ENCODE measurements around the gene SAXO2. TPM values are rescaled to one million over a fixed set of nuclear protein-coding genes. Genes with fewer than 3 reads are reported as not detected.
"Not testable (repeated sequence)": the region's sequence is repeated elsewhere in the genome, so short reads cannot be mapped to it uniquely, and the experiment has no call there.

The SAXO2 gene
- total RNA-seq, 1 donor from 2014 or later, result 0.12 TPM

DNA sequence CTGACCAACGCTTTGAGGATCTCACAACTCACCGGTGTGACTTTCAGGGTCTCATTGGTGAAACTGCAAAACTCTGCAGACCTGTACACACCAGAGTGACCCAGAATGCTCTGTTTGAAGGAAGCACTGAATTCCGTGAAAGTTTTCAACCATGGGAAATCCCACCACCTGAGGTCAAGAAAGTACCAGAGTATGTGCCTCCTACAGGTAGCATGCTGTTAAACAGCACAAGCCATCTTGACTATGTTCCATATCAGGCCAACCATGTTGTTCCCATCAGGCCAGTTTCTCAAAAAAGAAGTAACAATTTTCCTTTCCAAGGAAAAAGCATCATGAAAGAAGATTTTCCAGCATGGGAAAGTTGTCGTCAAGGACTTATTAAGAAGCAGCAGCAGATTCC is 19.8 kb downstream of the SAXO2 start:
- intact Hi-C loops (cut with micrococcal nuclease), result not testable (repeated sequence)

DNA sequence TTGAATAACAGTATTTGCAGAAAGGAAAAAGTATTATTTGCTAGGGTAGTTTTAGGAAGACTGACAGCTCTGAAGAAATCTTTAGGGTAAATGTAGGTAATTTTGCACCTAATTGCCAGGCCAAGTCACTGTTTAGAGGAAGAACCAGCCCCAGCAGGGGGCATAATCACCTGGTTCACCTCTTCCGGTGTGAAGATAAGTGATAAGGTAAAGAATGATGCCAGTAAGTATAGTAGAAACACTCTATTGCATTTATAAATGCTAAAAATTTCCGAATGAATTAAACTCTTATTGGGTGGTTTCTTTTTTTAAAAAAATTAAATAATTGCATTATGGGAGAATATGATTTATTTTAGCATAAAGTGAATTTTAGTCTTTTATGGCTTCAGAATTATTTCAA is 21.8 kb downstream of the SAXO2 start:
- intact Hi-C loops (cut with micrococcal nuclease), result not testable (repeated sequence)

- intact Hi-C loops (cut with micrococcal nuclease), result loop anchor here (2.0 kb wide), 1 partner anchor 24 kb away; the partner anchor contains the start of genes EFL1 and SAXO2
These were observed 23.9 kb downstream of the SAXO2 start for GRCh38 chr15:82286475-82286874.

- intact Hi-C loops (cut with micrococcal nuclease), result not testable (repeated sequence)
These were observed 25.6 kb downstream of the SAXO2 start for GRCh38 chr15:82288202-82288601.

DNA sequence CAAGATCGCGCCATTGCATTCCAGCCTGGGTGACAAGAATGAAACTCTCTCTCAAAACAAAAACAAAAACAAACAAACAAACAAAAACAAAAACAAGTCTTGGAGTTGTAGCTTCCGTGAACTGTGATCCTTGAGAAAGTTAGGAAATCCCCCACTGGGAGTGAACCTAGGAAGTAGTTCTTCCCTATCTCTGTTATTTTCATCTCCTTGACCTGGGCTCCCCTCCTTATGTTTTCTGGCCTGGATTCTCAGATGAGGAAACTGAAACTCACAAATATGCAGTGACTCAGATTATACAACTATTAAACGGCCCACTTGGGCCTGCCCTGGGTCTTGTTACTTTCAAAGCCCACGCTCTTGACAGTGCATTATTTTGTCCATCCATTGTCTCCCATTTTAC is 29.7 kb downstream of the SAXO2 start:
- intact Hi-C loops (cut with micrococcal nuclease), result no loop called here

- intact Hi-C loops (cut with micrococcal nuclease), result no loop called here
These were observed 31.6 kb downstream of the SAXO2 start for GRCh38 chr15:82294061-82294690.

DNA sequence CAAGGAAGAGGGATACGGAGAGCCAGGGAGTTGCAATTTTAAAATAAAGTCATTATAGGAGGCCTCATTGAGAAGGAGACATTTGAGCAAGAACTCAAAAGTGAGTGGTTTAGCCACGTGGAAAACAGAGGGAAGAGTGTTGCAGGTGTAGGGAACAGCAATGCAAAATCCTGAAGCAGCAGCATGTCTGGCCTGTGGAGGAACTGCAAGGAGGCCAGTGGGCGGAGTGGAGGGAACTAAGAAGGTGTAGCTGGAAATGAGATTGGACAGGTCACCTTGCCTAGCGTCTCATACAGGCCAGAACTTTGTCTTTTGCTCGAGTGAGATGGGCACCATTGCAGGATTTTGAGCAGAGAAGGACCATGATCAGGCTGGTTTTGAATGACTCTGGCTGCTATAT is 34.9 kb downstream of the SAXO2 start:
- intact Hi-C loops (cut with micrococcal nuclease), result no loop called here

- intact Hi-C loops (cut with micrococcal nuclease), result no loop called here
These were observed 35.4 kb downstream of the SAXO2 start for GRCh38 chr15:82298032-82298431.

GRCh38 chr15:82298520-82298919 is 35.9 kb downstream of the SAXO2 start:
- intact Hi-C loops (cut with micrococcal nuclease), result no loop called here

- intact Hi-C loops (cut with micrococcal nuclease), result not testable (repeated sequence)
These were observed 36.9 kb downstream of the SAXO2 start for GRCh38 chr15:82299511-82299914.

DNA sequence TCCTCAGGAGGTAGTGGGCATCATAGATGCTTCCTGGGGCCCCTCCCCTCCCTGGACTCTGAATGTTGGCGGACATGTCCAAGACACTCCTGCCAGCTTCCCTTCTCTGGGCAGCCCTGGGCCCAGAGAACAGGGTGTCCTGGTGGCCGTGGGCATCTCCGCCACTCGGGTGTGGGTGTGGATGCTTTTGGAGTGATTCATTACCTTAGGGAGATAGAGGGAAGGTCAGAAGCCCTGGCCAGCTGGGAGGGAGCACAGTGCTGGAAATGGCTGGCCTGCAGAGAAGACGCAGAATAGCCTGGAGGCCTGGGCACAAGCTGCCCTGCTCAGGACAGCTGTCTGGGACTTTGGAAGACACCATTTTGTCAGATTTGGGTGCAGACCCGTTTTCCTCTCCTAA is 37.7 kb downstream of the SAXO2 start:
- intact Hi-C loops (cut with micrococcal nuclease), result not testable (repeated sequence)

DNA sequence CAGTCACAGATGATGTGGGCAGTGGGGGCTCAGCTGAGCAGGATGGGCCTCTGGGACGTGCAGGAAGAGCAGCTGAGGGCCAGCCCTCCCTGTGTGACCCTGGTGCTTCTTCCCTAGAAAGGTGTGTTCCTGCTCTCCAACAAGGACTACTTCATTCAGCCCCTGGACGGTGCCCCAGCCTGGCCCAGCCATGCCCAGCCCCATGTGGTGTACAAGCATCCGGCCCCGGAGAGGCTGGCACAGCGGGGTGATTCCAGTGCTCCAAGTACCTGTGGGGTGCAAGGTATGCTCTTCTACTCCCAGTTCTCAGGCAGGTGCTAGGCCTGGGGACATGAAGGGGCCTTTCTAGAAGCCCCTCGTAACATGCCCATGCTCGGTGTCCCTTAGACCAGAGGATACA is 38.3 kb downstream of the SAXO2 start:
- intact Hi-C loops (cut with micrococcal nuclease), result no loop called here

DNA sequence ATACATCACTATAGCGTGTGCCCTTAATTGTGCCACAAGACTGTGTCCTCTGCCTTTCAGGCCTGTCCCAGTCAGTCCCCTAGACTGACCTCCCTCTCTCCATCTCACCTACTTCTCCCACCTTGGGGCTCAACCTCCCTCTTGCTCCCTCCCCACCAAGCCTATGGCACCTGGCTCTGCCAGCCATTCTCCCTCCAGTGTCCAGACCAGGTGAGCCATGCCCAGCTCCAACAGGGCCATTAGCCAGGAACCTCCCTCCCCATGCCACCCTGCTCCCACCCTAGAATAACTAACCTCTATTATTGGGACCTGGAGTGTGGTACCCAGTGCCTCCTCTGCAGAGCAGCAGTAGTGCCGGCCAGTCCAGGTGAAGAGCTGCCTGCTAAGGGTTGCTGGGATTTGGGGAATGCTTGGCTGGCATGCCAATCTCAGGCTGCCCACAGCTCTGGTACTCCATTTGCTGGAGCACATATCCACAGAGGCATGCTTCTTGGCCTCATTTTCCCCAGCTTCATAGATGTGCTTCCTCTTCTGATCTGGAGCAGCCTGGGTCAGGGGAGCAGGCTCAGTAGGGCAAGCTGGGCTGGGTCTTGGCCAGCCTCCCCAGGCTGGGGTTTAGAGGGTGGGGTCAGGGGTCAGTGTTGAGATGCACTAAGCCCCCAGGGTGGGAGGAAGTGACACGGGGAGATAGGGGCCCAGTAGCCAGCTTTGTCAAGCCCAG is 38.8 kb downstream of the SAXO2 start:
- intact Hi-C loops (cut with micrococcal nuclease), result no loop called here

DNA sequence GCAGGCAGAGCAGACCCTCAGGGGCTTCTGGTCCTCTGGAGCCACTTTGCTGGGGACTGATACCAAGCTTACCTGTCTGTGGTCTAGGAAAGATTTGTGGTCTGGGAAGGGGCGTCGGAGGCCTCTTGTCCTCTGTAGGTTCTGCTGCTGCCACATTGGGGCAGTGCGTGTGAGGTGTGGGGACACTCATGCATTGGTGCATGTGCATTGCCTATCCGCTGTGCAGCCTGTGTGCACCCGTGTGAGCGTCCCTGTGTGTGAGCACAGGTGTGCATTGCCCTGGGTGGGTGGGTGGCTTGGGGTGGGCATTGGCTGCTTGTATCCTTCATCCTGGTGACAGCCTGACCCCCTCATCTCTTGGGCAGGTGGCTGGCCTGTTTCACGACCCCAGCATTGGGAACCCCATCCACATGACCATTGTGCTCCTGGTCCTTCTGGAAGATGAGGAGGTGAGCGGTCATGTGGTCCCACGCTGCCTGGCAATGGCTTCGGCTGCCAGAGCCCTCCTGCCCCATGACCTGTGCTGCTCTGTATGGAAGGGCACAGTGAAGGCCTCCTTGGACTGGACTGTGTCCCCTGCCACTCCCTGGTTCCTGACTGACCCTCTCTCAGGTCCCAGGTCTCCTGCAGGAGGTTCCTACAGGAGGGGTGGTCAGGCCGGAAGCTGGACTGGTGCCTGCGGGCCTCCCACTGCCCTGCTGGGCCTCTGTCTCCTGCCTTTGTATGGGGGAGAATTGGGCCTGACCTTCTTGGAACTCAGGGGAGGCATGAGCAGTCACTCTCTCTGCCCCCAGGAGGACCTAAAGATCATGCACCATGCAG is 41.5 kb downstream of the SAXO2 start:
- intact Hi-C loops (cut with micrococcal nuclease), result no loop called here

- intact Hi-C loops (cut with micrococcal nuclease), result no loop called here
These were observed 42.1 kb downstream of the SAXO2 start for GRCh38 chr15:82304778-82305090.

DNA sequence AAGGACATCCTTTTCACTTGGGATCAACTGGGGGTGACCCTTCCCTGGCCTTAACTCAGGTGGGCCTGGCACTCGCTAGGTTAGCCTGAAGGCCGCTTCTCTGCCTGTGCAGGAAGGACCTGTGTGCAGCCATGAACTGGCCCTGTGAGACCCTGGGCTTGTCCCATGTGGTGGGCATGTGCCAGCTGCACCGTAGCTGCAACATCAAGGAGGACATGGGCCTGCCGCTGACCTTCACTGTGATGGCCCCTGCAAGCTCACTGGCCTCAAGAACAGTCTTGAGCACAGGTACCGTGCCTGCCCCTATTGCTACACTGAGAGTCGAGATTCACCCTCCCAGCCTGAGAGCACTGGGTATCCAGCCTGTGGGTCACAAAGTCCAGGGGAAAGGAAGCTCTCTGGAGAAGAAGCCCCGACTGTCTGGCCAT is 43.0 kb downstream of the SAXO2 start:
- intact Hi-C loops (cut with micrococcal nuclease), result no loop called here

DNA sequence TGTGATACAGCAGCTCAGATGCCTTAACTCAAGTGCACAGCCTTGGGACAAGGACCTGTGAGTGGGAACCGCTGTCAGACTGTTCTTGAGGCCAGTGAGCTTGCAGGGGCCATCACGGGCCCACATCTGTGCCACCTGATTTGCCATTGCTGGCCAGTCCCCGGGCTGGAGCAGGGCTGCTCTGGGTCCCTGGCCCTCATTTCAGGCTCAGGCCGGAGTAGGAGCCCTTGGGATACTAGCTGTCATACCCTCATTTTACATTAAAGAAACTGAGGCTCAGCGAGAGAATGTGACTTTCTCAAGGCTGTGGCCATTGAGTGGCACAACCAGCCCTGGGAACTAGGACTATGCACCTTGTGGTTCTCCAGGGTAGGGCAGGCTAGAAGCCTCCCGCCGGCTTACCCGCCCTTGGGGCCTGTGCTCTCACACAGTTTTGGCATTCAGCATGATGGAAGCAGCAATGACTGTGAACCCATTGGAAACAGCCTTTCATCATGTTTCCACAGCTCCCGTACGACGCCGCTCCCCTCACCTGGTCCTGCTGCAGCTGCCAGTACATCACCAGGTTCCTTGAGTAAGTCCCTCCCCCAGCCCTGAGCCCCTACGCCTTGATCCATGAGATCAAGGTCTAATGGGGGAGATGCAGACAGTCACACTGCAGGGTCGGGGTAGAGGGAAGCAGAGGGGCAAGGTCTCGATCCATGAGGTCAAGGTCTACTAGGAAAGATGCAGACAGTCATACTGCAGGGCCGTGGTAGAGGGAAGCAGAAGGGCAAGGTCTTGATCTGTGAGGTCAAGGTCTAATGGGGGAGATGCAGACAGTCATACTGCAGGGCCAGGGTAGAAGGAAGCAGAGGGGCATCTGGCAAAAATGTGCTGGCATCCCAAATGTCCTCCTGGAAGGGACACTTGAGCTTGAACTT is 44.4 kb downstream of the SAXO2 start:
- intact Hi-C loops (cut with micrococcal nuclease), result no loop called here

DNA sequence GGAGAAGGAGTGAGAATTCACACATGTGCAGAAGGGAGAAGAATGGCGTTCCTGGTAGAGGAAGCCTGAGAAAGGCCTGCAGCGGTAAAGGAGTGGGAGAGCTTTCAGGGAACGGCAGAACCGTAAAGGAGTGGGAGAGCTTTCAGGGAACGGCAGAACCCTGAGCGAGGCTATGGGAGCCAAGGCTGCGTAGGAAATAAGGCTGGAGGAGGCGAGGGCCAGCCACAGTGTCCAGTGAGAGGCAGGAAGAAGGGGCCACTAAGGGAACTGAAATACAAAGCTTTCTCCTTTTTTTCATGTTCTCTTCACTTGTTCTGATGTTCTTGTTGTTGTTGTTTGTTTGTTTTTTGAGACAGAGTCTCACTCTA is 45.1 kb downstream of the SAXO2 start:
- intact Hi-C loops (cut with micrococcal nuclease), result no loop called here

- intact Hi-C loops (cut with micrococcal nuclease), result no loop called here
These were observed 47.2 kb downstream of the SAXO2 start for GRCh38 chr15:82309802-82310201.

GRCh38 chr15:82311321-82311720 is 48.7 kb downstream of the SAXO2 start:
- intact Hi-C loops (cut with micrococcal nuclease), result not testable (repeated sequence)

DNA sequence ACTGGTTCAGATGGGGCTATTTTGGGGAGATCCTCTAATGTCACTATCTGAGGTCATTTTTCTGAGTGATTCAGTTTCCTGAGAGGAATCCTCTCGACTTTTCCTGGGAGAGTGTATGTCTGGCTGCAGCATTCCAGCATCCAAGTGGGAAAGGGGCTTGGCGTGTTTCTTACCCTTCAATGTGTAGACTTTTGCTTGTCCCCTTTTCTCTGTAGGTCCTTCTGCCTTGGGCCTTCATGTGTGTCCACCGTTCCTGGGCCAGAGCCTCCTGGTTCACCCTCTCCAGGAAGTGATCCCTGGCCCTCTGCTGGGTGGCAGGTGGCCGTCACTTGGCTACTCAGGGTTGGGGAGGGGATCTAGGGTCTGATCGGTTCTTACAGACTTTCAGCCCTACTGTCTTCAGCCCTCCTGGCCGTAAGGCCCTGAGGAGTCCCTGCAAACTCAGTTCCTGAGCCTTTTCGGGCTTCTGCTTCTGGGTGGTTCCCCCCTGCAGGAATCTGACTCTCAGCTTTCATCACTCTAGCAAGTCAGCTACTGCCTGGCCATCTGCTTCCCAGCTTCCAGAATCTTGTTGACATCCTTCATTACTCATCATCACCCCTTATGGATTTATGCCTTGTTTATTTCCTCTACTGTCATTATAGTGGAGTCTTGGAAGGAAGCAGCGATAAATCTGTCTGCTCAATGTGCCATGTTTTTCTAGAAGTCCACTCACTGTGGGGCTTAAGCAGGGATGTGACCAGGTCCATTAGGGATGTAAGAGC is 50.1 kb downstream of the SAXO2 start:
- intact Hi-C loops (cut with micrococcal nuclease), result no loop called here
